H9 (cell line): ENCODE results near the gene FRRS1L. TPM values are rescaled to one million over a fixed set of nuclear protein-coding genes. Genes with fewer than 3 reads are reported as not detected.
A peak's percentile ranks its signal among the peaks of the same experiment; 100 is the strongest.

Experiments
- DNase-seq: peaks from one replicate; pipeline ENCODE4 v3.0.0-alpha.2; 2017
- H2AFZ ChIP-seq: one replicate; pipeline ENCODE4 v1.6.1; 2013; ENCODE audit warnings: mild to moderate bottlenecking, low read length, control low read depth, moderate library complexity
- H2AK5ac ChIP-seq: 2 replicates; pipeline ENCODE4 v1.6.1; 2013; ENCODE audit warnings: low read length, control low read depth, mixed read lengths; ENCODE audit not compliant: insufficient read length
- H2BK120ac ChIP-seq: one replicate; pipeline ENCODE4 v1.6.1; 2013; ENCODE audit warnings: low read depth, mild to moderate bottlenecking, low read length, control low read depth, inconsistent platforms; ENCODE audit not compliant: poor library complexity, severe bottlenecking
- H2BK12ac ChIP-seq: 2 replicates; pipeline ENCODE4 v1.6.1; 2013; ENCODE audit warnings: low read length, control low read depth, mixed read lengths, low read depth; ENCODE audit not compliant: insufficient read length
- H2BK15ac ChIP-seq: 2 replicates; pipeline ENCODE4 v1.6.1; 2013; ENCODE audit warnings: low read depth, low read length, control low read depth
- H2BK20ac ChIP-seq: one replicate; pipeline ENCODE4 v1.6.1; 2013; ENCODE audit warnings: low read depth, mild to moderate bottlenecking, low read length, control low read depth, inconsistent platforms; ENCODE audit not compliant: poor library complexity, severe bottlenecking
- H2BK5ac ChIP-seq: 2 replicates; pipeline ENCODE4 v1.6.1; 2013; ENCODE audit warnings: low read length, control low read depth, mixed read lengths; ENCODE audit not compliant: insufficient read length
- H3K14ac ChIP-seq: 2 replicates; pipeline ENCODE4 v1.6.1; 2013; ENCODE audit warnings: low read length, control low read depth; ENCODE audit not compliant: insufficient read depth
- H3K18ac ChIP-seq: 2 replicates; pipeline ENCODE4 v1.6.1; 2013; ENCODE audit warnings: low read depth, mild to moderate bottlenecking, mixed read lengths, low read length, control low read depth; ENCODE audit not compliant: insufficient read length
- H3K23ac ChIP-seq: 2 replicates; pipeline ENCODE4 v1.6.1; 2013; ENCODE audit warnings: low read length, control low read depth, mixed read lengths, low read depth; ENCODE audit not compliant: insufficient read length
- H3K23me2 ChIP-seq: 2 replicates; pipeline ENCODE4 v1.6.1; 2013; ENCODE audit warnings: low read depth, mild to moderate bottlenecking, mixed read lengths, low read length, control low read depth; ENCODE audit not compliant: insufficient read length, poor library complexity, severe bottlenecking
- H3K27ac ChIP-seq: 2 replicates; pipeline ENCODE4 v1.5.1; 2013; ENCODE audit warnings: low read length, control low read depth, mixed read lengths, low read depth; ENCODE audit not compliant: insufficient read length
- H3K27me3 ChIP-seq: 2 replicates; pipeline ENCODE4 v1.6.1; 2013; ENCODE audit warnings: low read length, control low read depth, inconsistent platforms; ENCODE audit not compliant: insufficient read depth
- H3K4ac ChIP-seq: 2 replicates; pipeline ENCODE4 v1.6.1; 2013; ENCODE audit warnings: low read depth, mild to moderate bottlenecking, control low read depth, inconsistent platforms, low read length, moderate library complexity
- H3K4me1 ChIP-seq: 2 replicates; pipeline ENCODE4 v1.6.1; 2013; ENCODE audit warnings: low read length, control low read depth, inconsistent platforms; ENCODE audit not compliant: insufficient read depth
- H3K4me2 ChIP-seq: 2 replicates; pipeline ENCODE4 v1.6.1; 2013; ENCODE audit warnings: low read length, control low read depth, mixed read lengths; ENCODE audit not compliant: insufficient read length, insufficient read depth
- H3K56ac ChIP-seq: 2 replicates; pipeline ENCODE4 v1.6.1; 2013; ENCODE audit warnings: low read depth, mild to moderate bottlenecking, mixed read lengths, low read length, control low read depth; ENCODE audit not compliant: insufficient read length
- H3K79me1 ChIP-seq: 2 replicates; pipeline ENCODE4 v1.6.1; 2013; ENCODE audit warnings: low read depth, mild to moderate bottlenecking, moderate library complexity, low read length, control low read depth, inconsistent platforms; ENCODE audit not compliant: insufficient read depth, poor library complexity, severe bottlenecking
- H3K79me2 ChIP-seq: 2 replicates; pipeline ENCODE4 v1.6.1; 2013; ENCODE audit warnings: low read length, control low read depth, inconsistent platforms; ENCODE audit not compliant: insufficient read depth
- H3K9ac ChIP-seq: 2 replicates; pipeline ENCODE4 v1.6.1; 2013; ENCODE audit warnings: low read length, control low read depth, mixed read lengths; ENCODE audit not compliant: insufficient read length; ENCODE audit errors: extremely low read depth
- H3K9me3 ChIP-seq: one replicate; pipeline ENCODE4 v1.6.1; 2013; ENCODE audit warnings: low read depth, low read length, inconsistent platforms; ENCODE audit not compliant: control insufficient read depth
- H3T11ph ChIP-seq: one replicate; pipeline ENCODE4 v1.6.1; 2013; ENCODE audit warnings: mild to moderate bottlenecking, low read length, control low read depth, inconsistent platforms
- H4K20me1 ChIP-seq: one replicate; pipeline ENCODE4 v1.6.1; 2013; ENCODE audit not compliant: control insufficient read depth, insufficient read length, insufficient read depth
- H4K5ac ChIP-seq: 2 replicates; pipeline ENCODE4 v1.6.1; 2013; ENCODE audit warnings: low read depth, mild to moderate bottlenecking, mixed read lengths, low read length, control low read depth; ENCODE audit not compliant: insufficient read length
- H4K8ac ChIP-seq: replicated peaks from 2 replicates; pipeline ENCODE4 v1.6.1; 2013; ENCODE audit warnings: low read length, control low read depth, mixed read lengths, low read depth; ENCODE audit not compliant: insufficient read length
- H4K91ac ChIP-seq: 2 replicates; pipeline ENCODE4 v1.6.1; 2013; ENCODE audit warnings: low read depth, mild to moderate bottlenecking, moderate library complexity, mixed read lengths, low read length, control low read depth; ENCODE audit not compliant: insufficient read length
- H3K27ac Mint-ChIP-seq, 3 experiments: 2 replicates in 2 of 3; 3 replicates in 1 of 3; pipeline ENCODE4 v1.8.0; 2020 to 2021; ENCODE audit warnings: mixed read lengths in 3 of 3, mild to moderate bottlenecking in 1 of 3, moderate library complexity in 1 of 3
- H3K27me3 Mint-ChIP-seq: 2 replicates; pipeline ENCODE4 v1.8.0; 2021; ENCODE audit warnings: low read depth, mild to moderate bottlenecking, moderate library complexity, mixed read lengths
- H3K36me3 Mint-ChIP-seq, 3 experiments: 2 replicates in 2 of 3; 3 replicates in 1 of 3; pipeline ENCODE4 v1.8.0; 2020 to 2021; ENCODE audit warnings: low read depth in 3 of 3, mixed read lengths in 3 of 3; ENCODE audit not compliant: insufficient read depth in 1 of 3
- H3K4me1 Mint-ChIP-seq, 2 experiments: 2 replicates each; pipeline ENCODE4 v1.8.0; 2020; ENCODE audit warnings: mixed read lengths in 2 of 2
- H3K4me3 Mint-ChIP-seq, 2 experiments: 2 replicates in 1 of 2; 3 replicates in 1 of 2; pipeline ENCODE4 v1.8.0; 2020 to 2021; ENCODE audit warnings: mild to moderate bottlenecking in 2 of 2, mixed read lengths in 2 of 2, moderate library complexity in 1 of 2
- H3K9me3 Mint-ChIP-seq, 2 experiments: 2 replicates in 1 of 2; 3 replicates in 1 of 2; pipeline ENCODE4 v1.8.0; 2020; ENCODE audit warnings: mild to moderate bottlenecking in 2 of 2, mixed read lengths in 2 of 2, moderate library complexity in 1 of 2
- CTCF ChIP-seq: fragments of 200-600 bp; sonication (generic); conservative IDR thresholded peaks from 3 replicates; pipeline ENCODE4 v1.8.0; 2021; ENCODE audit warnings: antibody characterized with exemption, mild to moderate bottlenecking
- WGBS: extraction: QIAGEN DNeasy Blood & Tissue Kit; methylation state at CpG from one replicate; pipeline ENCODE4 v1.1.7; 2013; ENCODE audit warnings: missing lambda C conversion rate, low lambda C conversion rate, mixed read lengths; ENCODE audit not compliant: insufficient read length; ENCODE audit errors: extremely low coverage; 5-methylcytosine and 5-hydroxymethylcytosine counted together
- total RNA-seq: library from RNA; stranded (reverse); gene quantifications from 2 replicates; pipeline ENCODE4 v1.2.1, GENCODE V29; 2021

The FRRS1L gene
- total RNA-seq, 1 experiment from 2014 or later, result 3.3 TPM

GRCh38 chr9:109098960-109099308 lies 68.1 kb downstream of the FRRS1L start:
- H3T11ph ChIP-seq, result no peak overlapping the region
- H3K14ac ChIP-seq, result no peak overlapping the region
- H3K23me2 ChIP-seq, result no peaks in the 10 kb centered on the region
- H2BK5ac ChIP-seq, result no peak overlapping the region
- H3K4ac ChIP-seq, result no peak overlapping the region
- peaks cover 18% of the 10 kb centered on the region; the same call in 1 of the 2 replicates for H3K79me2 ChIP-seq
- no peak overlapping the region for H3K18ac ChIP-seq
- no peak overlapping the region for H3K56ac ChIP-seq
- Mint-ChIP-seq H3K4me3 (no peak overlapping the region), H3K27me3 (no peaks in the 10 kb centered on the region), H3K4me1 (peaks cover 22 to 31% of the 10 kb centered on the region in 2 experiments), H3K36me3 (peaks cover 10 to 30% (median 26%) of the 10 kb centered on the region in 3 experiments), H3K9me3 (no peaks in the 10 kb centered on the region; a peak in 1 of 5 replicates), H3K27ac (peak overlapping the region in 1 of 3 experiments; percentile 58; a peak in 1 of 7 replicates)
- no peak overlapping the region for H3K23ac ChIP-seq
- H2AFZ ChIP-seq, result no peak overlapping the region
- no peak overlapping the region for H2BK15ac ChIP-seq
- H3K4me1 ChIP-seq, result peaks cover 12% of the 10 kb centered on the region; the same call in 1 of the 2 replicates
- no peaks in the 10 kb centered on the region for H3K9me3 ChIP-seq
- no peak overlapping the region for H3K9ac ChIP-seq
- no peak for TF ChIP-seq CTCF
- WGBS, result no CpG with 5 or more reads among the region's 2 CpGs
- H4K20me1 ChIP-seq, result no peaks in the 10 kb centered on the region
- H3K27me3 ChIP-seq, result no peaks in the 10 kb centered on the region
- no peak overlapping the region for H2BK20ac ChIP-seq
- no peak for DNase-seq
- no peak overlapping the region for H3K4me2 ChIP-seq
- H3K79me1 ChIP-seq, result peaks cover 3% of the 10 kb centered on the region
- H2BK120ac ChIP-seq, result no peak overlapping the region
- H2BK12ac ChIP-seq, result no peak overlapping the region
- H4K91ac ChIP-seq, result no peak overlapping the region
- no peak overlapping the region for H4K5ac ChIP-seq
- H3K27ac ChIP-seq, result no peak overlapping the region
- H4K8ac ChIP-seq, result no peak overlapping the region
- H2AK5ac ChIP-seq, result no peak overlapping the region
